Upper lobe of right lung (tissue), 1 donor: ENCODE results near the gene TMEM37. TPM values are rescaled to one million over a fixed set of nuclear protein-coding genes. Genes with fewer than 3 reads are reported as not detected.
"Not testable (repeated sequence)": the region's sequence is repeated elsewhere in the genome, so short reads cannot be mapped to it uniquely, and the experiment has no call there.

Experiments
- ATAC-seq: fragments of 200-7000 bp; cut with Tn5 transposase; one replicate; pipeline ENCODE4 v1.9.1; 2020; ENCODE audit warnings: mild to moderate bottlenecking, moderate library complexity
- DNase-seq: peaks from one replicate; pipeline ENCODE4 v3.0.0-alpha.2; 2020
- H3K27ac ChIP-seq: fragments of 200-600 bp; one replicate; pipeline ENCODE4 v1.8.0; 2022
- H3K27me3 ChIP-seq: fragments of 200-600 bp; one replicate; pipeline ENCODE4 v1.8.0; 2022; ENCODE audit warnings: mild to moderate bottlenecking
- H3K36me3 ChIP-seq: fragments of 200-600 bp; one replicate; pipeline ENCODE4 v1.8.0; 2022
- H3K4me1 ChIP-seq: fragments of 200-600 bp; one replicate; pipeline ENCODE4 v1.8.0; 2022
- H3K4me3 ChIP-seq: fragments of 200-600 bp; one replicate; pipeline ENCODE4 v1.8.0; 2022; ENCODE audit warnings: mild to moderate bottlenecking
- H3K9me3 ChIP-seq: fragments of 200-600 bp; one replicate; pipeline ENCODE4 v1.8.0; 2022
- intact Hi-C: fragments of 100-400 bp; cut with DNase I; formaldehyde crosslinking; loops from one replicate; pipeline ENCODE4 v1.11.0; 2022
- total RNA-seq: library from RNA; stranded (reverse); fragmentation: NEBNext Ultra II Directional; extraction: Animal tissue kit (Norgen Biotek cat#: 25700); gene quantifications from one replicate; pipeline ENCODE4 v1.2.1, GENCODE V29; 2021
- TF ChIP-seq, protein P1 (sequence below): fragments of 200-600 bp; IDR thresholded peaks from one replicate; pipeline ENCODE4 v1.8.0; 2022; ENCODE audit warnings: antibody characterized with exemption
- donor health status: DM: no; HTN: yes; CAD: no; lungs with severe emphysema.

TMEM37 gene
- total RNA-seq, 1 donor from 2014 or later, result 23.8 TPM

DNA sequence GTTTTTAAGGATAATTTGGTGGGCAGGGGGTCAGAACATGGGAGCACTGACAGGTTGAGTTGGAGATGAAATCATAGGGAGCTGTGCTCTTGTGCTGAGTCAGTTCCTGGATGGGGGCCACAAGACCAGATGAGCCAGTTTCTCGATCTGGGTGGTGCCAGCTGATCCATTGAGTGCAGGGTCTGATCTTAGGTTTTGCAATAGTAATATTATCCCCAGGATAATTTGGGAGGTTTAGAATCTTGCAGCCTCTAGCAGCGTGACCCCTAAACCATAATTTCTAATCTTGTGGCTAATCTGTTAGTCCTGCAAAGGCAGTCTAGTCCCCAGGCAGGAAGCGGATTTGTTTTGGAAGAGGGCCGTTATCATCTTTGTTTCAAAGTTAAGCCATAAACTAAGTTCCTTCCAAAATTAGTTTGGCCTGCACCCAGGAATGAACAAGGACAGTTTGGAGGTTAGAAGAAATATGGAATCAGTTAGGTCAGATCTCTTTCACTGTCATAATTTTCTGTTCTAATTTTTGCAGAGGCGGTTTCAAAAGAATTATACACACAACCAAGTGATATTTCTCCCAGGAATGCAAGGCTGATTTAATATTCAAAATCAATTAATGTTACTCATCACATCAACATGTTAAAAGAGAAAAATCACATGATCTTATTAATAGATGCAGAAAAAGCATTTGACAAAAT is 41.9 kb upstream of the TMEM37 start:
- Histone ChIP-seq H3K36me3 (no peaks in the 10 kb centered on the region), H3K27me3 (no peaks in the 10 kb centered on the region), H3K4me1 (peaks cover 10% of the 10 kb centered on the region), H3K4me3 (no peak overlapping the region), H3K9me3 (no peaks in the 10 kb centered on the region), H3K27ac (peak overlapping the region; percentile 18)
- TF ChIP-seq, protein P1, sequence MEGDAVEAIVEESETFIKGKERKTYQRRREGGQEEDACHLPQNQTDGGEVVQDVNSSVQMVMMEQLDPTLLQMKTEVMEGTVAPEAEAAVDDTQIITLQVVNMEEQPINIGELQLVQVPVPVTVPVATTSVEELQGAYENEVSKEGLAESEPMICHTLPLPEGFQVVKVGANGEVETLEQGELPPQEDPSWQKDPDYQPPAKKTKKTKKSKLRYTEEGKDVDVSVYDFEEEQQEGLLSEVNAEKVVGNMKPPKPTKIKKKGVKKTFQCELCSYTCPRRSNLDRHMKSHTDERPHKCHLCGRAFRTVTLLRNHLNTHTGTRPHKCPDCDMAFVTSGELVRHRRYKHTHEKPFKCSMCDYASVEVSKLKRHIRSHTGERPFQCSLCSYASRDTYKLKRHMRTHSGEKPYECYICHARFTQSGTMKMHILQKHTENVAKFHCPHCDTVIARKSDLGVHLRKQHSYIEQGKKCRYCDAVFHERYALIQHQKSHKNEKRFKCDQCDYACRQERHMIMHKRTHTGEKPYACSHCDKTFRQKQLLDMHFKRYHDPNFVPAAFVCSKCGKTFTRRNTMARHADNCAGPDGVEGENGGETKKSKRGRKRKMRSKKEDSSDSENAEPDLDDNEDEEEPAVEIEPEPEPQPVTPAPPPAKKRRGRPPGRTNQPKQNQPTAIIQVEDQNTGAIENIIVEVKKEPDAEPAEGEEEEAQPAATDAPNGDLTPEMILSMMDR, result no peak
- DNase-seq (no peak), ATAC-seq (no peak)
- intact Hi-C loops, result no loop called here

DNA sequence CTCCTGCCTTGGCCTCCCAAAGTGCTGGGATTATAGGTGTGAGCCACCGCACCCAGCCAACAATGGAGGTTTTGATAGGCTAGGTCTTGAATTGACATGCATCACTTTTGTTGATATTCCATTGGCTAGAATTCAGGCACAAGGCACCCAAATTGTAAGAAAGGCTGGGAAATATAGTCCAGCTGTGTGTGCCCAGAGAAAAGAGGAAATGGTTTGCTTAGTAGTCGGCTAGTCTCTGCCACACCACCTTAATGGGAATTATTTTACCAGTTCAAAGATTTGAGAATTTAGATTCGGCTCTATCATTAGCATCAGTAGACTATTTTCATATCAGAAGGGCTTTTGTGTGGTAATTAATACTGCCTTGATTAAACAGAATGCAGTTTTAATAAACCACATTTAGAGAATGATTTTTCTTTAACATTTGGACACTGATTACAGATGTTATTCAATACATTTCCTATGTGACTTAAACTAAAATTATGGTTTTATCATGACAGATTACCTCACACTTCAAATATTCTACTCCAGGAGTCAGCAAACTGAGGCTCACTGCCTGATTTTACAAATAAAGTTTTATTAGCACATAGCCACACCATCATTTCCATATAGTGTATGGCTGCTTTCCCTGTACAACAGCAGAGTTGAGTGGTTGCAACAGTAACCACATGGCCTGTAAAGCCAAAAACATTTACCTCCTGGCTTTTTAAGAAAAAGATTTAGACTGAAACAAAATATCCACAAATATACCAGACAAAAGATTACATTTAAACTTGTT is 37.5 kb upstream of the TMEM37 start:
- intact Hi-C loops, result no loop called here
- DNase-seq, result no peak
- no peak overlapping the region for H3K27ac ChIP-seq
- H3K4me1 ChIP-seq, result no peaks in the 10 kb centered on the region
- TF ChIP-seq, protein P1, result no peak
- no peaks in the 10 kb centered on the region for H3K36me3 ChIP-seq
- no peaks in the 10 kb centered on the region for H3K27me3 ChIP-seq
- ATAC-seq, result no peak
- H3K9me3 ChIP-seq, result no peaks in the 10 kb centered on the region
- H3K4me3 ChIP-seq, result no peak overlapping the region

DNA sequence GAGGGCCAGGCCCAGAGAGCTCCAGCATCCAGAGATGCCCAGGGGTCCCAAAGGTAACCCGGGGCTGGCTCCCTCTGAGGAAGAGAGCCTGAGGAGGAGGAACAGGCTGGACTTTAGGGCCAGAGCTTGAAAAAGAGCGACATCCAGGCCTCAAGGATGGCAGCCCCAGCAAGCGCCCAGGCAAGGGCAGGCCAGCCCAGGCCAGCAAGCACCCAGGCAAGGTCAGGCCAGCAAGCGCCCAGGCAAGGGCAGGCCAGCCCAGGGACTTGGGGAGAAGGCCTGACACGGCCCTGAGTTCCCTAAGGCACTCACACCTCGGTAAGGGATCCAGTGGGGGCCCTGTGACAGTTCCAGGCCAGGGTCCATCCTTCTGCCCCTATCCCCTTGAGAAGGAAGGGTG is 34.5 kb upstream of the TMEM37 start:
- ATAC-seq, result peak; percentile 20
- Histone ChIP-seq H3K4me3 (no peak overlapping the region), H3K36me3 (no peaks in the 10 kb centered on the region), H3K9me3 (no peaks in the 10 kb centered on the region), H3K4me1 (no peaks in the 10 kb centered on the region), H3K27me3 (no peaks in the 10 kb centered on the region), H3K27ac (no peak overlapping the region)
- intact Hi-C loops, result no loop called here
- DNase-seq, result no peak
- TF ChIP-seq, protein P1, result no peak

DNA sequence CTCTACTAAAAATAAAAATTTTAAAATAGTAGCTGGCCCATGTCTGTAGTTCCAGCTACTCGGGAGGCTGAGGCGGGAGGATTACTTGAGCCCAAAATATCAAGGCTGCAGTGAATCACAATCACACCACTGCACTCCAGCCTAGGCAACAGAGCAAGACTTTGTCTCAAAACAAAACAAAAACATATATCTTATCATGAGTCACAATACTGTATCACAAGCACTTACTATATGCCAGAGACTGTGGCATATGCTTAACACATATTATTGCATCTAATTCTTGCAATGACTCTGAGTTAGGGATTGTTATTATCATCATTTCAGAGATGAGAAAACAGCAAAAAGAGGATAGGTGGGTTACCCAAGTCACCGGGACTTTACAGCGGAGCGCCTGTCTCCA is 29.5 kb upstream of the TMEM37 start:
- no peak overlapping the region for H3K27ac ChIP-seq
- H3K27me3 ChIP-seq, result no peaks in the 10 kb centered on the region
- H3K4me1 ChIP-seq, result no peaks in the 10 kb centered on the region
- intact Hi-C loops, result no loop called here
- H3K36me3 ChIP-seq, result no peaks in the 10 kb centered on the region
- TF ChIP-seq, protein P1, result no peak
- DNase-seq, result no peak
- H3K4me3 ChIP-seq, result no peak overlapping the region
- ATAC-seq, result no peak
- H3K9me3 ChIP-seq, result no peaks in the 10 kb centered on the region

DNA sequence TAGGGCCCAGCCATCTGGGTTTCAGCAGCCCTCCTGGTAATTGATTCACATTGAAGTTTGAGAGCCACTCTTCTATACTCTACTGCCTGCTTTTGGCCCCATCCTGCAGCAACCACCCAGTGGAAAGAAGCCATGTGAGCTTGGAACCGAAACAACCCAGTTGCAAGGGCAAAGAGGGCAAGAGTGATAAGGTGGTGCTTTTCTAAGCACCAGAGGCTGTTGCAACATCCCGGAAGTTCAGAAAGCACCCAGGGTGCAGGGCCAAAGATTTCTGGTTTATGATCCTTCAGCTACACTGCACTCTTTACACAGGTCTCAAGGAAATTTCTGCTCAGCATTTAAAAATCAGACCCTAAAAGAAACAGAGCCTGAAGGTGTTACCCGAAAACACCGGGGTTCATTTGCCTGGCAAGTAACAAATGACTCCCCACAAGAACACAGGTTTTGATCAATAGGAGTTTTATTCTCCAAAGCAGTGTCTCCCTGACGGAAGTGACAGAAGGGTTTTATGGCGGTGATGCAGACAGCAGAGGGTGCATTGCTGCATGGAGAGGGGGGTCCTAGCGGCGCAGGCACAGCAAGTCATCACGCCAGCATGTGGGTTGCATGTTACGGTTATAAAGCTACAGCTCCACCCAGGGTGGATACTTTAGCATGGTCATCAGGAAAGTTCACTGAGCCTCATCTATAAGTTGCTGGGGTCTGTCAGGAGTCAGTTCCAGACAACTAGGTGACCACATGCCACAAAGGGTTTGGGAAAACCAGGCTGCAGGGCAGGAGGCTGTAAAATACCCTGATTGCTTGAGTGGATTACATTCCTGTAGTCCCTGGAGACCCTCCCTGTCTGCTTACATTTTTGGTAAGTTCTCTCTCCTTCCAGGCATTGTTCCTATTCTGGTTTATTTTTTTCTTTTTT is 28.8 kb upstream of the TMEM37 start:
- H3K36me3 ChIP-seq, result no peaks in the 10 kb centered on the region
- peaks cover 4% of the 10 kb centered on the region for H3K4me1 ChIP-seq
- no peaks in the 10 kb centered on the region for H3K9me3 ChIP-seq
- ATAC-seq (peak; percentile 80), DNase-seq (no peak)
- intact Hi-C loops, result no loop called here
- no peak overlapping the region for H3K27ac ChIP-seq
- no peak overlapping the region for H3K4me3 ChIP-seq
- H3K27me3 ChIP-seq, result no peaks in the 10 kb centered on the region
- TF ChIP-seq, protein P1, result no peak

DNA sequence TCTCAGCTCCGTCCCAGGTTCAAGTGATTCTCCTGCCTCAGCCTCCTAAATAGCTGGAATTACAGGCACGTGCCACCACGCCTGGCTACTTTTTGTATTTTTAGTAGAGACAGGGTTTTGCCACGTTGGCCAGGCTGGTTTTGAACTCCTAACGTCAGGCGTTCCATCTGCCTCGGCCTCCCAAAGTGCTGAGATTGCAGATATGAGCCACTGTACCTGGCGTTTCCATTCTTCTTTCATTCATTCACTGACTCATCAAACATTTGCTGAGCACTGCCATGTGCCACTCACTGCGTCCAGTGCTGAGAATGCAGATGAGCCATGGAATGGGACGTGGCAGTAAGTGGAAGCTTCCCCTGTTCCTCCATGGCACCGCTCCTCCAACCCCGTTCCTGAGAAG is 28.0 kb upstream of the TMEM37 start:
- H3K9me3 ChIP-seq, H3K4me3 ChIP-seq, intact Hi-C loops, DNase-seq, H3K4me1 ChIP-seq, H3K36me3 ChIP-seq, H3K27ac ChIP-seq, H3K27me3 ChIP-seq, ATAC-seq: not testable (repeated sequence)
